Body of pancreas (tissue), 4 donors: ENCODE results near the gene SLC17A5.

Experiments
- POLR2A ChIP-seq, 3 donors: fragments of 450-650 bp; IDR thresholded peaks; one replicate each; pipeline ENCODE4 v1.6.1; 2016; ENCODE audit warnings: antibody characterized with exemption in 3 of 3, mild to moderate bottlenecking in 2 of 3
- TF ChIP-seq, protein P1 (sequence below), 7 experiments: fragments of 450-650 bp in 4 of 7; fragments of 200-600 bp in 3 of 7; sonication (generic) in 3 of 7; IDR thresholded peaks; one replicate each; pipeline ENCODE4 v1.5.1; 2016 to 2019; ENCODE audit warnings: antibody characterized with exemption in 7 of 7

DNA sequence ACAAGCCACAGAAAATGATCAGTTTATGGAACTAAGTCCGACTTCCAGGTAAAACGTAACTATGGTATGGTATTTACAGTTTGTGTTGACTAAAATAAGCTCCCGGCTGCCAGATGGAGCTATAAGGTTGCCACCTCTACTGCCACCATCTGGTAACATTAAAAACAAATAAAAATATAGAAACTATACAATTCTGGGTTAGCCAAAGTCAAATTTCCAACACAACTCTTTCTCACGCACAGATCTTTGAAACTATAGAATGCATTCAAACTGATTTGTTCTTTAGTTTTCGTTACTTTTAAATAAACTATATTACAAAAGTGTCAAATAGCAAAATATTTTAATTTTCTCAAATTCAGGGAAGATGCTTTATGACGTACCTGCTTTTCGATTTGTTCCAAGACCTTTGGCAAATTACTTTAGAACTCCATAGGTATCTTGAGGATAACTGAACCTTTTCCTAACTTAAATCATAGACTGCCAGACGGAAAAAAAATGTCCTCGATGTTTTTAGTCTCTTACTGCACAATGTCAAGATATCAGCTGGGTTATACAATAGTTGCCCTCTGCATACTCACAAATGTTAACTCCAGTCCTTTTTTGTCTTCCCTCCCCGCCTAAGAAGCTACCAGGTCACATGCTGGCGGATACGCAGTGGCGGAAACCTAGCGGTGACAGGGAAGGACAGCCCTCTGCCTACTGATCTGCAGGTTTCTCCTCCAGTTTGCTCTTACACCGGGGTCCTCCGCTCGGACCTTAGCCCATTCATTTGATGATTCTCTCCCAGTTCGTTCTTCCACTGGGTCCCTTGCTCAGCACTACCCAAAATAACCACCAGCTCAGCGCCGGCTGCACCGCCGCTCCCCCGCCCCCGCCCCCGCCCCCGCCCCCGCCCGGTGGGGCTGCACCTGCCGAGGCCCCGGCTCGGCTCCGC, 888 bp downstream of the SLC17A5 start:
- TF ChIP-seq, protein P1, sequence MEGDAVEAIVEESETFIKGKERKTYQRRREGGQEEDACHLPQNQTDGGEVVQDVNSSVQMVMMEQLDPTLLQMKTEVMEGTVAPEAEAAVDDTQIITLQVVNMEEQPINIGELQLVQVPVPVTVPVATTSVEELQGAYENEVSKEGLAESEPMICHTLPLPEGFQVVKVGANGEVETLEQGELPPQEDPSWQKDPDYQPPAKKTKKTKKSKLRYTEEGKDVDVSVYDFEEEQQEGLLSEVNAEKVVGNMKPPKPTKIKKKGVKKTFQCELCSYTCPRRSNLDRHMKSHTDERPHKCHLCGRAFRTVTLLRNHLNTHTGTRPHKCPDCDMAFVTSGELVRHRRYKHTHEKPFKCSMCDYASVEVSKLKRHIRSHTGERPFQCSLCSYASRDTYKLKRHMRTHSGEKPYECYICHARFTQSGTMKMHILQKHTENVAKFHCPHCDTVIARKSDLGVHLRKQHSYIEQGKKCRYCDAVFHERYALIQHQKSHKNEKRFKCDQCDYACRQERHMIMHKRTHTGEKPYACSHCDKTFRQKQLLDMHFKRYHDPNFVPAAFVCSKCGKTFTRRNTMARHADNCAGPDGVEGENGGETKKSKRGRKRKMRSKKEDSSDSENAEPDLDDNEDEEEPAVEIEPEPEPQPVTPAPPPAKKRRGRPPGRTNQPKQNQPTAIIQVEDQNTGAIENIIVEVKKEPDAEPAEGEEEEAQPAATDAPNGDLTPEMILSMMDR (IDR thresholded peaks at IDR 0.05), result peak in 6 of 7 experiments; percentile 16 to 55 (median 32)
- TF ChIP-seq POLR2A (IDR thresholded peaks at IDR 0.05), result no peak
